Esophagus (tissue), 2 donors: ENCODE data around the gene VTI1B. TPM values are rescaled to one million over a fixed set of nuclear protein-coding genes. Genes with fewer than 3 reads are reported as not detected.
"Not testable (repeated sequence)": the region's sequence is repeated elsewhere in the genome, so short reads cannot be mapped to it uniquely, and the experiment has no call there.

Experiments used
- H3K27ac ChIP-seq, 2 donors: one replicate each; pipeline ENCODE4 v1.5.1; 2013; ENCODE audit warnings: low read depth in 2 of 2, mild to moderate bottlenecking in 2 of 2, inconsistent platforms in 1 of 2, low read length in 1 of 2, moderate library complexity in 1 of 2
- H3K27me3 ChIP-seq, 2 donors: one replicate each; pipeline ENCODE4 v1.6.1; 2013; ENCODE audit warnings: low read length in 2 of 2, control low read depth in 1 of 2, mild to moderate bottlenecking in 1 of 2; ENCODE audit not compliant: insufficient read depth in 2 of 2, control insufficient read depth in 1 of 2
- H3K36me3 ChIP-seq, 2 donors: one replicate each; pipeline ENCODE4 v1.6.1; 2013; ENCODE audit warnings: low read length in 1 of 2; ENCODE audit not compliant: control insufficient read depth in 2 of 2, insufficient read depth in 2 of 2
- H3K4me1 ChIP-seq, 2 donors: one replicate each; pipeline ENCODE4 v1.6.1; 2013; ENCODE audit warnings: low read length in 1 of 2; ENCODE audit not compliant: control insufficient read depth in 2 of 2, insufficient read depth in 2 of 2
- H3K4me3 ChIP-seq, 2 donors: one replicate each; pipeline ENCODE4 v1.5.1; 2013; ENCODE audit warnings: low read length in 2 of 2, mild to moderate bottlenecking in 2 of 2, low read depth in 1 of 2, moderate library complexity in 1 of 2
- H3K9me3 ChIP-seq, 2 donors: one replicate each; pipeline ENCODE4 v1.6.1; 2013; ENCODE audit warnings: mild to moderate bottlenecking in 2 of 2, low read depth in 1 of 2, low read length in 1 of 2, moderate library complexity in 1 of 2; ENCODE audit not compliant: control insufficient read depth in 2 of 2, insufficient read depth in 1 of 2
- WGBS, 2 donors: extraction: QIAGEN DNeasy Blood & Tissue Kit; methylation state at CpG; one replicate each; pipeline ENCODE4 v1.1.7; 2013; 5-methylcytosine and 5-hydroxymethylcytosine counted together
- polyA plus RNA-seq, 2 donors: library from polyadenylated mRNA; stranded (reverse); fragments of 200-250 nt; gene quantifications; one replicate each; pipeline ENCODE4 v1.2.3, GENCODE V29; 2013
- donor health status: healthy with polysubstance abuse.
- donor health status: Bipolar disorder and iron deficiency.

VTI1B gene
- polyA plus RNA-seq, 2 donors, result 57.0 to 58.3 TPM

DNA sequence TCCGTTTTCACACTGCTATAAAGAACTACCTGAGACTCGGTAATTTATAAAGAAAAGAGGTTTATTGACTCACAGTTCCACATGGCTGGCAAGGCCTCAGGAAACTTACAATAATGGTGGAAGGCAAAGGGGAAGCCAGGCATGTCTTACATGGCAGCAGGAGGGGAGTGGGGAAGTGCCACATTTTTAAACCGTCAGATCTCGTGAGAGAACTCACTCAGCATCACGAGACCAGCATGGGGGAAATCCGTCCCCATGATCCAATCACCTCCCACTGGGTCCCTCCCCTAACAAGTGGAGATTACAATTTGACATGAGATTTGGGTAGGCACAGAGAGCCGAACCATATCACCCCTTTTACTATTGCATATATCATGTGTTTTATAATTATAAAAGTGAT is 72.4 kb downstream of the VTI1B start:
- Histone ChIP-seq H3K9me3 (no peaks in the 10 kb centered on the region), H3K4me3 (no peak overlapping the region), H3K27ac (no peak overlapping the region), H3K36me3 (no peaks in the 10 kb centered on the region), H3K27me3 (no peaks in the 10 kb centered on the region), H3K4me1 (peaks cover 0 to 3% of the 10 kb centered on the region in 2 donors)
- 67 to 69% methylated on average over 7 of the region's 7 CpGs for WGBS, 2 donors

DNA sequence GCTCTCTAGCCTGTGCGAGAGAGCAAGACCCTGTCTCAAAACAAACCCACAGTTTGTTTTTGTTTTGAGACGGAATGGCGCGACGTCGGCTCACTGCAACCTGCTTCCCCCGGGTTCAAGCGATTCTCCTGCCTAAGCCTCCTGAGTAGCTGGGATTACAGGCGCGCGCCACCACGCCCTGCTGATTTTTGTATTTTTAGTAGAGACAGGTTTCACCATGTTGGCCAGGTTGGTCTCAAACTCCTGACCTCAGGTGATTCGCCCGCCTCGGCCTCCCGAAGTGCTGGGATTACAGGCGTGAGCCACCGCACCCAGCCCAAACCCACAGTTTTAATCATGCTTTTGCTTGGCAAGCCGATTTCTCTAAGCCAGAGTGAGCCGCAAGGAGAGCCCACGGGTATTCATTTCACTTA is 73.9 kb downstream of the VTI1B start:
- not testable (repeated sequence) for H3K36me3 ChIP-seq, H3K27me3 ChIP-seq, H3K9me3 ChIP-seq, H3K4me1 ChIP-seq
- Histone ChIP-seq H3K4me3 (peak overlapping the region; percentile 81 to 93), H3K27ac (peak overlapping the region; percentile 87 to 90)
- 84 to 85% methylated on average over 21 of the region's 21 CpGs for WGBS, 2 donors

DNA sequence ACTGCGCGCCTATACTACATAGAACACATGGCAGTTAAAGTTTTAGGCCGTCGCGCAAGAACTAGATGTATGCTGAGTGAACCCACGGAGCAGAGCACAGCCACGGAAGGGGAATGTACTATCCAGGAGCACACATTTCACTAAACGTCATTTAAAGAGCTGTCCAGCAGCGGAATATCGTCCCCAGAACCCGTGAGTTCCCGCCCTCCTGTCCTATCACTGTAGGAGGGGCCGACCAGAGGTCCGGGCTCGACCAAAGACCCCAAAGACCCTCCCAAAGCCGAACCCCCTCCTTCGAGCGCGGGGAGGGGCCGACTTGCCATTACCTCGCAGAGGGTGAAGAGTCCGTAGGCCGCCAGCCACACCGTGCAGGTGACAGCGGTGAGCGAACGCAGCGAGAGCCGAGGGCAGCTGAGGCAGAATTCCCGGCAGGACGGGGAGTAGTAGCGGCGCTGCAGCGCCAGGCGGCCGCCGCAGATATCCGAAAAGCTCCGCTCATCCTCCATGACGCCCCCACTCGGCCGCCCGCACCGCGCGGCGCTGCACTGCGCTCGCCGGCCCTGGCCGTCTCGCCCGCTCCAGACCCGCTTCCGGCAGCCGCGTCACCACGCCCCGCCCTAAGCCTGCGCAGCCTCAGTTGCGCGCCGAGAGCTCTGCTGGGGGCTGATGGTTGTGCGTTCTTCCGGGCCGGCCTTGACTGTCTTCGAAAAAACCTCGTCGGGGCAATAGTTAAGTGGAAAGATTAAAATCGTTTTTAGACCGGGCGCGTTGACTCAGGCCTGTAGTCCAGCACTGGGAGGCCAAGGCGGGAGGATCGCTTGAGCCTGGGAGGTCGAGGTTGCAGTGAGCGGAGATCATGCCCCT is 74.5 kb downstream of the VTI1B start, which contains the start of gene PIGH:
TSS of gene PIGH (minus strand) at position 571 of the 864 bp plus-strand sequence. CDS start at position 506, 65 bp downstream.
- Histone ChIP-seq H3K27me3 (no peaks in the 10 kb centered on the region), H3K27ac (peak within 1 kb of the TSS; percentile 87 to 90), H3K4me1 (peaks cover 0 to 3% of the 10 kb centered on the region in 2 donors), H3K9me3 (no peaks in the 10 kb centered on the region), H3K4me3 (peak within 1 kb of the TSS; percentile 81 to 93), H3K36me3 (no peaks in the 10 kb centered on the region)
- 3% methylated on average over 65 to 77 of the region's 77 CpGs for WGBS, 2 donors

Other genes starting within 250 kb of the VTI1B start
- gene TMEM229B, start 185.9 kb downstream of the VTI1B start, polyA plus RNA-seq, result under 1 TPM; 0.26 to 0.28 TPM
- 10 to 100 TPM in 1 of 2 donors, 1 to 10 TPM in 1; 2.4 to 10.3 TPM for gene PLEKHH1, start 141.3 kb downstream of the VTI1B start, polyA plus RNA-seq
- 10 to 100 TPM; 16.3 to 17.0 TPM for gene PIGH, start 74.4 kb downstream of the VTI1B start, polyA plus RNA-seq
- 10 to 100 TPM; 12.2 to 30.4 TPM for gene ARG2, start 54.7 kb downstream of the VTI1B start, polyA plus RNA-seq
- 10 to 100 TPM; 36.8 to 39.9 TPM for gene RDH11, start 21.1 kb upstream of the VTI1B start, polyA plus RNA-seq
- 10 to 100 TPM in 1 of 2 donors, 1 to 10 TPM in 1; 8.0 to 31.2 TPM for gene RDH12, start 27.3 kb upstream of the VTI1B start, polyA plus RNA-seq
- gene ZFYVE26, start 142.0 kb upstream of the VTI1B start, polyA plus RNA-seq, result 1 to 10 TPM; 3.7 to 5.1 TPM
- 1 to 10 TPM; 3.2 to 4.0 TPM for gene RAD51B, start 145.1 kb upstream of the VTI1B start, polyA plus RNA-seq